Measurements from ENCODE around the gene CYB5B. TPM values are rescaled to one million over a fixed set of nuclear protein-coding genes. Genes with fewer than 3 reads are reported as not detected.

Gene CYB5B
- total and polyA plus RNA-seq, 4 donors = 38.7 to 86.3 (median 45.8) TPM

DNA sequence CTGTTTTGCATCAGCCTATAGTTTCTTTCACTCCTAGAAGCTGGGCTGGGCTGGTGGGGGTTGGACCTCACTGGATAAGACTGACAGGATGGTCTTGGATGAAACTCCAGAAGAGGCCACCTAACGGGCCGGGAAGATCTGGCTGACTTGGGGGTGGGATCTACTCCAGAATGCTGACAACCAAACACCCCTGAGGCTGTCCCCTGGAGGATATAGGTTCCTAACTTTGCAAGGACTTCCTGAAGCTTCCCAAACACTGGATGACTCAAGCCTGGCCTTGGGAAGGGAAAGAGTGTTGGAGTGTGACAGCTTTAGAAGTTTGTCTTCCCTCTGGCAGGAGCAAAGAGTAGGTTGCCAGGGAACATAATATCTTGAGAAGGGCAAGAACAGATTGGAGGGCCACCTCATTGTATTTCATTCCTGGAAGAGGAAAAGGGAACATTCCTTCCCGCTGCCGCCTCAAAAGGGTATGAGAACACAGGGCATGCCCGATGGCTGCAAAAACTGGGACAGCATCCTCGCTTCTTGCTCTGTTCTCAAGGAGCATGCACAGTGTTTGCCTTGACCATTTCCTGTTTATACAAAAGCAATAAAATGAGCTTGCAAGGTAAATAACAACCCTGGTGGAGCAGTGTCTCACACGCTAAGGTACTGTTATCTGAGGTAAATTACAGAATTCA is 6.8 kb upstream of the CYB5B start:
- no peak overlapping the region for H3K27ac ChIP-seq (ENCODE audit: low read depth in 1 of 2, low read length in 2 of 2)
- no peaks in the 10 kb centered on the region for H3K36me3 ChIP-seq (ENCODE audit: control insufficient read depth in 4 of 4, insufficient read depth in 3 of 4, low read depth in 1 of 4, low read length in 3 of 4)
- DNase-seq (ENCODE audit: low spot score) = no peak
- no peak overlapping the region for H3K4me3 ChIP-seq (ENCODE audit: low read depth in 1 of 3, low read length in 3 of 3)
- WGBS = 78% methylated on average over 7 of the region's 7 CpGs
- H3K4me1 ChIP-seq (ENCODE audit: control insufficient read depth in 4 of 4, insufficient read depth in 4 of 4, low read length in 3 of 4) = peaks cover 0 to 6% (median 3%) of the 10 kb centered on the region in 4 donors
- no peaks in the 10 kb centered on the region for H3K27me3 ChIP-seq (ENCODE audit: control insufficient read depth in 4 of 4, insufficient read depth in 4 of 4, low read length in 3 of 4)
- no peak overlapping the region for H3K9ac ChIP-seq (ENCODE audit: low read depth in 1 of 2, low read length in 2 of 2)
- no peak for TF ChIP-seq YY1 (IDR thresholded peaks at IDR 0.05)
- TF ChIP-seq, protein P1, sequence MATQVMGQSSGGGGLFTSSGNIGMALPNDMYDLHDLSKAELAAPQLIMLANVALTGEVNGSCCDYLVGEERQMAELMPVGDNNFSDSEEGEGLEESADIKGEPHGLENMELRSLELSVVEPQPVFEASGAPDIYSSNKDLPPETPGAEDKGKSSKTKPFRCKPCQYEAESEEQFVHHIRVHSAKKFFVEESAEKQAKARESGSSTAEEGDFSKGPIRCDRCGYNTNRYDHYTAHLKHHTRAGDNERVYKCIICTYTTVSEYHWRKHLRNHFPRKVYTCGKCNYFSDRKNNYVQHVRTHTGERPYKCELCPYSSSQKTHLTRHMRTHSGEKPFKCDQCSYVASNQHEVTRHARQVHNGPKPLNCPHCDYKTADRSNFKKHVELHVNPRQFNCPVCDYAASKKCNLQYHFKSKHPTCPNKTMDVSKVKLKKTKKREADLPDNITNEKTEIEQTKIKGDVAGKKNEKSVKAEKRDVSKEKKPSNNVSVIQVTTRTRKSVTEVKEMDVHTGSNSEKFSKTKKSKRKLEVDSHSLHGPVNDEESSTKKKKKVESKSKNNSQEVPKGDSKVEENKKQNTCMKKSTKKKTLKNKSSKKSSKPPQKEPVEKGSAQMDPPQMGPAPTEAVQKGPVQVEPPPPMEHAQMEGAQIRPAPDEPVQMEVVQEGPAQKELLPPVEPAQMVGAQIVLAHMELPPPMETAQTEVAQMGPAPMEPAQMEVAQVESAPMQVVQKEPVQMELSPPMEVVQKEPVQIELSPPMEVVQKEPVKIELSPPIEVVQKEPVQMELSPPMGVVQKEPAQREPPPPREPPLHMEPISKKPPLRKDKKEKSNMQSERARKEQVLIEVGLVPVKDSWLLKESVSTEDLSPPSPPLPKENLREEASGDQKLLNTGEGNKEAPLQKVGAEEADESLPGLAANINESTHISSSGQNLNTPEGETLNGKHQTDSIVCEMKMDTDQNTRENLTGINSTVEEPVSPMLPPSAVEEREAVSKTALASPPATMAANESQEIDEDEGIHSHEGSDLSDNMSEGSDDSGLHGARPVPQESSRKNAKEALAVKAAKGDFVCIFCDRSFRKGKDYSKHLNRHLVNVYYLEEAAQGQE (IDR thresholded peaks at IDR 0.05) = no peak
- TF ChIP-seq HNF4A (conservative IDR thresholded peaks at IDR 0.05) = no peak
- no peak for TF ChIP-seq FOXA1 (IDR thresholded peaks at IDR 0.05)
- no peak for TF ChIP-seq SP1 (IDR thresholded peaks at IDR 0.05)
- TF ChIP-seq NR2F2 (IDR thresholded peaks at IDR 0.05) = no peak
- no peak for TF ChIP-seq RAD21 (IDR thresholded peaks at IDR 0.05)
- TF ChIP-seq, protein P2, sequence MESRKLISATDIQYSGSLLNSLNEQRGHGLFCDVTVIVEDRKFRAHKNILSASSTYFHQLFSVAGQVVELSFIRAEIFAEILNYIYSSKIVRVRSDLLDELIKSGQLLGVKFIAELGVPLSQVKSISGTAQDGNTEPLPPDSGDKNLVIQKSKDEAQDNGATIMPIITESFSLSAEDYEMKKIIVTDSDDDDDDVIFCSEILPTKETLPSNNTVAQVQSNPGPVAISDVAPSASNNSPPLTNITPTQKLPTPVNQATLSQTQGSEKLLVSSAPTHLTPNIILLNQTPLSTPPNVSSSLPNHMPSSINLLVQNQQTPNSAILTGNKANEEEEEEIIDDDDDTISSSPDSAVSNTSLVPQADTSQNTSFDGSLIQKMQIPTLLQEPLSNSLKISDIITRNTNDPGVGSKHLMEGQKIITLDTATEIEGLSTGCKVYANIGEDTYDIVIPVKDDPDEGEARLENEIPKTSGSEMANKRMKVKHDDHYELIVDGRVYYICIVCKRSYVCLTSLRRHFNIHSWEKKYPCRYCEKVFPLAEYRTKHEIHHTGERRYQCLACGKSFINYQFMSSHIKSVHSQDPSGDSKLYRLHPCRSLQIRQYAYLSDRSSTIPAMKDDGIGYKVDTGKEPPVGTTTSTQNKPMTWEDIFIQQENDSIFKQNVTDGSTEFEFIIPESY (IDR thresholded peaks at IDR 0.05) = no peak
- no peak for TF ChIP-seq JUND (IDR thresholded peaks at IDR 0.05)
- no peak for TF ChIP-seq FOXA2 (IDR thresholded peaks at IDR 0.05)
- H3K9me3 ChIP-seq (ENCODE audit: control insufficient read depth in 4 of 4, low read length in 3 of 4) = no peaks in the 10 kb centered on the region

DNA sequence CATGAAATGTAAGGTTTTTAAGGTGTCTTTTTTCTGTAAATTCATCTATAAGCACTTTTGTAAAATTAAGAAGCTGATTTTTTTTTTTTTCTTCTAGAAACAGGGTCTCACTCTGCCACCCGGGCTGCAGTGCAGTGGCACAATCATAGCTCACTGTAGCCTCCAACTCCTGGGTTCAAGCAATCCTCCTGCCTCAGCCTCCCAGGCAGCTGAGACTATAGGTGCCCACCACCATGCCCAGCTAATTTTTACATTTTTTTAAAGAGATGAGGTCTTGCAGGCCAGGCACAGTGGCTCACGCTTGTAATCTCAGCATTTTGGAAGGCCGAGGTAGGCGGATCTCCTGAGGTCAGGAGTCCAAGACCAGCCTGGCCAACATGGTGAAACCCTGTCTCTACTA is 4.5 kb upstream of the CYB5B start:
- no peak for TF ChIP-seq HNF4G (IDR thresholded peaks at IDR 0.05)
- TF ChIP-seq HNF4A (conservative IDR thresholded peaks at IDR 0.05) = peak; percentile 39 to 57
- H3K4me3 ChIP-seq (ENCODE audit: low read depth in 1 of 3, low read length in 3 of 3) = no peak overlapping the region
- no peaks in the 10 kb centered on the region for H3K27me3 ChIP-seq (ENCODE audit: control insufficient read depth in 4 of 4, insufficient read depth in 4 of 4, low read length in 3 of 4)
- H3K36me3 ChIP-seq (ENCODE audit: control insufficient read depth in 4 of 4, insufficient read depth in 3 of 4, low read depth in 1 of 4, low read length in 3 of 4) = no peaks in the 10 kb centered on the region
- 58% methylated on average over 4 of the region's 4 CpGs for WGBS
- DNase-seq (ENCODE audit: low spot score) = no peak
- H3K4me1 ChIP-seq (ENCODE audit: control insufficient read depth in 4 of 4, insufficient read depth in 4 of 4, low read length in 3 of 4) = peaks cover 0 to 11% (median 4%) of the 10 kb centered on the region in 4 donors
- no peaks in the 10 kb centered on the region for H3K9me3 ChIP-seq (ENCODE audit: control insufficient read depth in 4 of 4, low read length in 3 of 4)
- no peak overlapping the region for H3K27ac ChIP-seq (ENCODE audit: low read depth in 1 of 2, low read length in 2 of 2)
- no peak overlapping the region for H3K9ac ChIP-seq (ENCODE audit: low read depth in 1 of 2, low read length in 2 of 2)

DNA sequence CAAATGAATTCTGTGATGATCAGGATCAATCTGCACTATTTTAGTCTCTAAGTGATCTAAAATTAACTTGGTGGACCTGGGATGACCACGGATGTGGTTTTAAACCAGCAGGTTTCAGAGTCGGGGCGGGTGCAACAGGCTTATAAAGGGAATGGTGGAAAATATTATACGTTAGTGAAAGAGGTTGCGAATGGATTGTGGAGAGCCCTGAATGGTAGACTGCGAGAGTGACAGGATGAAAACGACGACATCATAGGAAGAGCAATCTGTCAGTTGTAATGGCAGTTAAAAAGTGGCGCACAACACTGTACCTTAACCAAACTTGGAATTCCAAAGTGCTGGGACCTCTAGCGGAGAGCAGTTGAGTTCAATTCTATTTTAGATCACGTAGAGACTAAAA is 1.2 kb upstream of the CYB5B start:
- H3K4me1 ChIP-seq (ENCODE audit: control insufficient read depth in 4 of 4, insufficient read depth in 4 of 4, low read length in 3 of 4) = peaks cover 0 to 22% (median 10%) of the 10 kb centered on the region in 4 donors
- TF ChIP-seq FOXA1 (IDR thresholded peaks at IDR 0.05) (no peak), YY1 (IDR thresholded peaks at IDR 0.05) (no peak), RAD21 (IDR thresholded peaks at IDR 0.05) (no peak), HNF4G (IDR thresholded peaks at IDR 0.05) (no peak), RXRA (IDR thresholded peaks at IDR 0.05) (no peak), SP1 (IDR thresholded peaks at IDR 0.05) (no peak), HNF4A (conservative IDR thresholded peaks at IDR 0.05) (no peak), GABPA (IDR thresholded peaks at IDR 0.05 in 1 of 2, conservative IDR thresholded peaks at IDR 0.05 in 1 of 2) (no peak), FOXA2 (IDR thresholded peaks at IDR 0.05) (no peak), NR2F2 (IDR thresholded peaks at IDR 0.05) (no peak), TAF1 (conservative IDR thresholded peaks at IDR 0.05) (no peak)
- TF ChIP-seq, protein P3, sequence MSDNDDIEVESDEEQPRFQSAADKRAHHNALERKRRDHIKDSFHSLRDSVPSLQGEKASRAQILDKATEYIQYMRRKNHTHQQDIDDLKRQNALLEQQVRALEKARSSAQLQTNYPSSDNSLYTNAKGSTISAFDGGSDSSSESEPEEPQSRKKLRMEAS (IDR thresholded peaks at IDR 0.05) = no peak
- TF ChIP-seq, protein P1 (IDR thresholded peaks at IDR 0.05) = no peak
- TF ChIP-seq, protein P4, sequence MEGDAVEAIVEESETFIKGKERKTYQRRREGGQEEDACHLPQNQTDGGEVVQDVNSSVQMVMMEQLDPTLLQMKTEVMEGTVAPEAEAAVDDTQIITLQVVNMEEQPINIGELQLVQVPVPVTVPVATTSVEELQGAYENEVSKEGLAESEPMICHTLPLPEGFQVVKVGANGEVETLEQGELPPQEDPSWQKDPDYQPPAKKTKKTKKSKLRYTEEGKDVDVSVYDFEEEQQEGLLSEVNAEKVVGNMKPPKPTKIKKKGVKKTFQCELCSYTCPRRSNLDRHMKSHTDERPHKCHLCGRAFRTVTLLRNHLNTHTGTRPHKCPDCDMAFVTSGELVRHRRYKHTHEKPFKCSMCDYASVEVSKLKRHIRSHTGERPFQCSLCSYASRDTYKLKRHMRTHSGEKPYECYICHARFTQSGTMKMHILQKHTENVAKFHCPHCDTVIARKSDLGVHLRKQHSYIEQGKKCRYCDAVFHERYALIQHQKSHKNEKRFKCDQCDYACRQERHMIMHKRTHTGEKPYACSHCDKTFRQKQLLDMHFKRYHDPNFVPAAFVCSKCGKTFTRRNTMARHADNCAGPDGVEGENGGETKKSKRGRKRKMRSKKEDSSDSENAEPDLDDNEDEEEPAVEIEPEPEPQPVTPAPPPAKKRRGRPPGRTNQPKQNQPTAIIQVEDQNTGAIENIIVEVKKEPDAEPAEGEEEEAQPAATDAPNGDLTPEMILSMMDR (IDR thresholded peaks at IDR 0.05; ENCODE audit: low read depth, low read length, missing input control) = no peak
- H3K9ac ChIP-seq (ENCODE audit: low read depth in 1 of 2, low read length in 2 of 2) = no peak overlapping the region
- WGBS = 87% methylated on average over 11 of the region's 11 CpGs
- H3K36me3 ChIP-seq (ENCODE audit: control insufficient read depth in 4 of 4, insufficient read depth in 3 of 4, low read depth in 1 of 4, low read length in 3 of 4) = peaks cover 0 to 5% (median 2%) of the 10 kb centered on the region in 4 donors
- no peak for DNase-seq (ENCODE audit: low spot score)
- H3K27me3 ChIP-seq (ENCODE audit: control insufficient read depth in 4 of 4, insufficient read depth in 4 of 4, low read length in 3 of 4) = no peaks in the 10 kb centered on the region
- H3K4me3 ChIP-seq (ENCODE audit: low read depth in 1 of 3, low read length in 3 of 3) = no peak overlapping the region
- no peaks in the 10 kb centered on the region for H3K9me3 ChIP-seq (ENCODE audit: control insufficient read depth in 4 of 4, low read length in 3 of 4)
- no peak overlapping the region for H3K27ac ChIP-seq (ENCODE audit: low read depth in 1 of 2, low read length in 2 of 2)

All from liver (tissue), 9 donors.